ENCODE results near the gene WDR17. TPM values are rescaled to one million over a fixed set of nuclear protein-coding genes. Genes with fewer than 3 reads are reported as not detected.

WDR17 gene
- total and polyA plus RNA-seq, 2 donors (not counting 1 experiment from before 2014, with no cell fraction given) = 1.7 to 4.5 TPM

DNA sequence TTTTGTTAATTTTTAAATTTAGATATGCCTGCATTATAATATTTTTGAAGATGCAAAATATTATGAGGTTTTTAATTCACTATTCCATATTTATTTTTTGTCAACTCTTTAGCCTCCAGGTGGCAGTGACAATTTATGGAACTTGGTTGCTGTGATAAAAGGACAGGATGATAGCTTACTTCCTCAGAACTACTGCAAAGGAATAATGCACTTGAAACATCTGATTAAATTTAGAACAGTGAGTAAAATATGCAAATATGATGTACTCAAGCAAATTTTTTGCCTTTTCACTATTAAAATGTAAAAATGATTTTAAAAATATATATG lies 84.7 kb downstream of the WDR17 start:
- H3K4me2 ChIP-seq (ENCODE audit: extremely low read depth, insufficient read depth, low read length) = no peak overlapping the region
- H3K36me3 ChIP-seq (ENCODE audit: control insufficient read depth, insufficient read depth, low read length) = no peaks in the 10 kb centered on the region
- peak; percentile 31 to 72 for DNase-seq (ENCODE audit: low read depth in 2 of 2)
- H3K27me3 ChIP-seq (ENCODE audit: control insufficient read depth, insufficient read depth, low read length) = no peaks in the 10 kb centered on the region
- no peak for TF ChIP-seq EZH2 (IDR thresholded peaks at IDR 0.05; ENCODE audit: low read length, missing control alignments)
- TF ChIP-seq, protein P1, sequence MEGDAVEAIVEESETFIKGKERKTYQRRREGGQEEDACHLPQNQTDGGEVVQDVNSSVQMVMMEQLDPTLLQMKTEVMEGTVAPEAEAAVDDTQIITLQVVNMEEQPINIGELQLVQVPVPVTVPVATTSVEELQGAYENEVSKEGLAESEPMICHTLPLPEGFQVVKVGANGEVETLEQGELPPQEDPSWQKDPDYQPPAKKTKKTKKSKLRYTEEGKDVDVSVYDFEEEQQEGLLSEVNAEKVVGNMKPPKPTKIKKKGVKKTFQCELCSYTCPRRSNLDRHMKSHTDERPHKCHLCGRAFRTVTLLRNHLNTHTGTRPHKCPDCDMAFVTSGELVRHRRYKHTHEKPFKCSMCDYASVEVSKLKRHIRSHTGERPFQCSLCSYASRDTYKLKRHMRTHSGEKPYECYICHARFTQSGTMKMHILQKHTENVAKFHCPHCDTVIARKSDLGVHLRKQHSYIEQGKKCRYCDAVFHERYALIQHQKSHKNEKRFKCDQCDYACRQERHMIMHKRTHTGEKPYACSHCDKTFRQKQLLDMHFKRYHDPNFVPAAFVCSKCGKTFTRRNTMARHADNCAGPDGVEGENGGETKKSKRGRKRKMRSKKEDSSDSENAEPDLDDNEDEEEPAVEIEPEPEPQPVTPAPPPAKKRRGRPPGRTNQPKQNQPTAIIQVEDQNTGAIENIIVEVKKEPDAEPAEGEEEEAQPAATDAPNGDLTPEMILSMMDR (conservative IDR thresholded peaks at IDR 0.05 in 1 of 2, IDR thresholded peaks at IDR 0.05 in 1 of 2; ENCODE audit: low read depth in 1 of 2, low read length in 2 of 2) = peak; percentile 14 to 35
- H4K20me1 ChIP-seq (ENCODE audit: control insufficient read depth, extremely low read depth, insufficient read depth, low read length) = no peaks in the 10 kb centered on the region
- H3K79me2 ChIP-seq (ENCODE audit: control insufficient read depth, insufficient read depth, low read length) = no peaks in the 10 kb centered on the region
- no peaks in the 10 kb centered on the region for H3K9me3 ChIP-seq (ENCODE audit: control insufficient read depth, insufficient read depth, low read depth, low read length)
- H3K27ac ChIP-seq (ENCODE audit: insufficient read depth, low read length) = no peak overlapping the region
- H3K9ac ChIP-seq (ENCODE audit: insufficient read depth, low read length) = no peak overlapping the region
- H3K4me3 ChIP-seq (replicated peaks in 1 of 4; ENCODE audit: control extremely low read depth in 1 of 4, insufficient read depth in 1 of 4, low read depth in 3 of 4, low read length in 4 of 4) = no peak overlapping the region
- no peak overlapping the region for H2AFZ ChIP-seq (ENCODE audit: low read length)
- no peaks in the 10 kb centered on the region for H3K4me1 ChIP-seq (ENCODE audit: control insufficient read depth, extremely low read depth, insufficient read depth, low read length)

DNA sequence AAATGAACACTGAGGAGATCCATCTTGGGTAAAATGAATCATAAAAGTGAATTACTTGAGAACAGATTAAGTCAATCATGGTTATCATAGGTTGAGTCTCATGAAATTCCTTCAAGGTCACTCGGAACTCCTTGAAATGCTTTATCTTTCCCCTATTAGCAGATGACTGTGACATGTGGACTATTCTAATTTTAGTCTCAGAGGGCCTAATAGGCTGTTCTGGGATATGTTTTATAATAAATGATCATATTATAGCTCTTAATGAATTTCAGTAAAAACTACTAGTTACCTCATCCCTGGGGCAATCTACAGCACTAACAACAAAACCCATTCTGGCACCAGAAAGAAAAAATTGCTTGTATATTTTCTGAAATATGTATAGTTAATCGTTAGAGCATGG lies 85.1 kb downstream of the WDR17 start:
- no peak for TF ChIP-seq EZH2 (IDR thresholded peaks at IDR 0.05; ENCODE audit: low read length, missing control alignments)
- TF ChIP-seq, protein P1 (conservative IDR thresholded peaks at IDR 0.05 in 1 of 2, IDR thresholded peaks at IDR 0.05 in 1 of 2; ENCODE audit: low read depth in 1 of 2, low read length in 2 of 2) = no peak
- H3K4me2 ChIP-seq (ENCODE audit: extremely low read depth, insufficient read depth, low read length) = no peak overlapping the region

DNA sequence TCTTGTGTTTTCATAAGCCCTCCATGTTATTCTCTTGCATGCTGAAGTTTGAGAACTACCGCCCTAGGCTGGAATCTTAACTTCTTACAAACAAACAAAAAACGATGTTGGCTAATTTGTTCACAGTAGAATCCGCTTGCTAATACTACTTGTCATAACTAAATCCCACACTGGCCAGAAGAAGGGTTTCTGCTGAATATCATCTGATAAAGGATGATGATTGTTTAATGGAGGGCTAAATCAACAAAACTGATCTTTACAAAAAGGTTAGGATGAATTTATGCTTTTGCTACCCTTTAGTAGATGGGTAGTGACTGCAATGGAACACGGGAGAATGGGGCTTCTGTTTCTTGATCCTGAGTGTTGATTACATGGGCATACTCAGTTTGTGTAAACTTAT lies 87.5 kb downstream of the WDR17 start:
- Histone ChIP-seq H3K79me2 (ENCODE audit: control insufficient read depth, insufficient read depth, low read length) (no peaks in the 10 kb centered on the region), H3K4me1 (ENCODE audit: control insufficient read depth, extremely low read depth, insufficient read depth, low read length) (no peaks in the 10 kb centered on the region), H3K9me3 (ENCODE audit: control insufficient read depth, insufficient read depth, low read depth, low read length) (no peaks in the 10 kb centered on the region), H3K4me2 (ENCODE audit: extremely low read depth, insufficient read depth, low read length) (no peak overlapping the region), H4K20me1 (ENCODE audit: control insufficient read depth, extremely low read depth, insufficient read depth, low read length) (no peaks in the 10 kb centered on the region), H2AFZ (ENCODE audit: low read length) (no peak overlapping the region), H3K27ac (ENCODE audit: insufficient read depth, low read length) (no peak overlapping the region), H3K27me3 (ENCODE audit: control insufficient read depth, insufficient read depth, low read length) (no peaks in the 10 kb centered on the region), H3K4me3 (replicated peaks in 1 of 4; ENCODE audit: control extremely low read depth in 1 of 4, insufficient read depth in 1 of 4, low read depth in 3 of 4, low read length in 4 of 4) (no peak overlapping the region), H3K9ac (ENCODE audit: insufficient read depth, low read length) (no peak overlapping the region), H3K36me3 (ENCODE audit: control insufficient read depth, insufficient read depth, low read length) (no peaks in the 10 kb centered on the region)
- TF ChIP-seq, protein P1 (conservative IDR thresholded peaks at IDR 0.05 in 1 of 2, IDR thresholded peaks at IDR 0.05 in 1 of 2; ENCODE audit: low read depth in 1 of 2, low read length in 2 of 2) = no peak
- TF ChIP-seq EZH2 (IDR thresholded peaks at IDR 0.05; ENCODE audit: low read length, missing control alignments) = no peak
- no peak for DNase-seq (ENCODE audit: low read depth in 2 of 2)

More for the DNA sequence above, 85.1 kb downstream of the WDR17 start:
- Histone ChIP-seq H3K9me3 (ENCODE audit: control insufficient read depth, insufficient read depth, low read depth, low read length) (no peaks in the 10 kb centered on the region), H3K4me1 (ENCODE audit: control insufficient read depth, extremely low read depth, insufficient read depth, low read length) (no peaks in the 10 kb centered on the region), H3K36me3 (ENCODE audit: control insufficient read depth, insufficient read depth, low read length) (no peaks in the 10 kb centered on the region), H3K79me2 (ENCODE audit: control insufficient read depth, insufficient read depth, low read length) (no peaks in the 10 kb centered on the region), H3K9ac (ENCODE audit: insufficient read depth, low read length) (no peak overlapping the region), H3K27ac (ENCODE audit: insufficient read depth, low read length) (no peak overlapping the region), H2AFZ (ENCODE audit: low read length) (no peak overlapping the region), H3K4me3 (replicated peaks in 1 of 4; ENCODE audit: control extremely low read depth in 1 of 4, insufficient read depth in 1 of 4, low read depth in 3 of 4, low read length in 4 of 4) (no peak overlapping the region), H3K27me3 (ENCODE audit: control insufficient read depth, insufficient read depth, low read length) (no peaks in the 10 kb centered on the region), H4K20me1 (ENCODE audit: control insufficient read depth, extremely low read depth, insufficient read depth, low read length) (no peaks in the 10 kb centered on the region)
- no peak for DNase-seq (ENCODE audit: low read depth in 2 of 2)
